Tibial artery (tissue), 4 donors: ENCODE data around the gene CXCL11.

ENCODE experiments used
- DNase-seq, 2 donors: peaks; one replicate each; pipeline ENCODE4 v3.0.0-alpha.2; 2019
- H3K27ac ChIP-seq, 2 donors: fragments of 200-600 bp; sonication (generic) in 1 of 2; 1 replicate in 1 of 2; 2 replicates in 1 of 2; pipeline ENCODE4 v1.5.1; 2018 to 2019; ENCODE audit warnings: mild to moderate bottlenecking in 1 of 2
- H3K27me3 ChIP-seq, 2 donors: fragments of 200-600 bp; sonication (generic) in 1 of 2; one replicate each; pipeline versions ENCODE4 v1.5.1 to v1.6.0; 2016 to 2019
- H3K36me3 ChIP-seq, 3 donors: fragments of 200-600 bp; sonication (generic) in 2 of 3; one replicate each; pipeline ENCODE4 v1.5.1; 2016 to 2019; ENCODE audit warnings: mild to moderate bottlenecking in 2 of 3
- H3K4me1 ChIP-seq, 4 donors: fragments of 200-600 bp; sonication (generic) in 2 of 4; 1 replicate in 3 of 4; 2 replicates in 1 of 4; pipeline ENCODE4 v1.5.1; 2016 to 2019
- H3K4me3 ChIP-seq, 2 donors: fragments of 200-600 bp; sonication (generic) in 1 of 2; 1 replicate in 1 of 2; 2 replicates in 1 of 2; pipeline ENCODE4 v1.5.1; 2018 to 2019; ENCODE audit warnings: mild to moderate bottlenecking in 2 of 2
- H3K9me3 ChIP-seq, 3 donors: fragments of 200-600 bp; sonication (generic) in 1 of 3; one replicate each; pipeline ENCODE4 v1.5.1; 2016 to 2019
- intact Hi-C: fragments of 100-400 bp; cut with DNase I; formaldehyde crosslinking; loops from one replicate; pipeline ENCODE4 v1.15.0; 2023; ENCODE audit warnings: low total_unique reads
- TF ChIP-seq, protein P1 (sequence below), 2 experiments: fragments of 200-600 bp in 1 of 2; fragments of 450-650 bp in 1 of 2; IDR thresholded peaks; one replicate each; pipeline ENCODE4 v1.5.1; 2017 to 2019; ENCODE audit warnings: antibody characterized with exemption in 2 of 2, mild to moderate bottlenecking in 1 of 2, moderate library complexity in 1 of 2

CXCL11 gene

DNA sequence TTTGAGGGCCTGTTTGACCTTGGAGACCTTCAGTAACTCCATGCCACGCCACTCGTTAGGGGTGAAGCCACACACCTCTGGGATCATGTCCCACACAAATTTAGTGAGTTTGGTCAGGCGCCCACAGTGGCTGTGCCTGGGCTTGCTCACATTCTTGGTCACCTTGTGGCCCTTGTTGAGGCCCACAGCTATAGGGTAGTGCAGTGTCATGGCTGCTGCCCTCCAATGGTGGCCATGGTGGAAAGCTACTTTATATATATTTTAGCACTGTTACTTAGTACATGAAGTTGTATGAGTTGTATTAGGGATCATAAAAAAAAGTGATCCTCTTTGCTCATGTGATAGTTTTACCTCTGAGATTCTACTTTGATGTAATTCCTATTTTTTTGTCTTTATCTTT is 985 bp upstream of the CXCL11 start:
- DNase-seq, result no peak
- H3K4me3 ChIP-seq, result no peak overlapping the region
- H3K4me1 ChIP-seq, result no peaks in the 10 kb centered on the region
- no peaks in the 10 kb centered on the region for H3K36me3 ChIP-seq
- H3K27me3 ChIP-seq, result no peaks in the 10 kb centered on the region
- H3K27ac ChIP-seq, result no peak overlapping the region
- TF ChIP-seq, protein P1, sequence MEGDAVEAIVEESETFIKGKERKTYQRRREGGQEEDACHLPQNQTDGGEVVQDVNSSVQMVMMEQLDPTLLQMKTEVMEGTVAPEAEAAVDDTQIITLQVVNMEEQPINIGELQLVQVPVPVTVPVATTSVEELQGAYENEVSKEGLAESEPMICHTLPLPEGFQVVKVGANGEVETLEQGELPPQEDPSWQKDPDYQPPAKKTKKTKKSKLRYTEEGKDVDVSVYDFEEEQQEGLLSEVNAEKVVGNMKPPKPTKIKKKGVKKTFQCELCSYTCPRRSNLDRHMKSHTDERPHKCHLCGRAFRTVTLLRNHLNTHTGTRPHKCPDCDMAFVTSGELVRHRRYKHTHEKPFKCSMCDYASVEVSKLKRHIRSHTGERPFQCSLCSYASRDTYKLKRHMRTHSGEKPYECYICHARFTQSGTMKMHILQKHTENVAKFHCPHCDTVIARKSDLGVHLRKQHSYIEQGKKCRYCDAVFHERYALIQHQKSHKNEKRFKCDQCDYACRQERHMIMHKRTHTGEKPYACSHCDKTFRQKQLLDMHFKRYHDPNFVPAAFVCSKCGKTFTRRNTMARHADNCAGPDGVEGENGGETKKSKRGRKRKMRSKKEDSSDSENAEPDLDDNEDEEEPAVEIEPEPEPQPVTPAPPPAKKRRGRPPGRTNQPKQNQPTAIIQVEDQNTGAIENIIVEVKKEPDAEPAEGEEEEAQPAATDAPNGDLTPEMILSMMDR (IDR thresholded peaks at IDR 0.05), result no peak
- intact Hi-C loops, result no loop called here
- H3K9me3 ChIP-seq, result no peaks in the 10 kb centered on the region

DNA sequence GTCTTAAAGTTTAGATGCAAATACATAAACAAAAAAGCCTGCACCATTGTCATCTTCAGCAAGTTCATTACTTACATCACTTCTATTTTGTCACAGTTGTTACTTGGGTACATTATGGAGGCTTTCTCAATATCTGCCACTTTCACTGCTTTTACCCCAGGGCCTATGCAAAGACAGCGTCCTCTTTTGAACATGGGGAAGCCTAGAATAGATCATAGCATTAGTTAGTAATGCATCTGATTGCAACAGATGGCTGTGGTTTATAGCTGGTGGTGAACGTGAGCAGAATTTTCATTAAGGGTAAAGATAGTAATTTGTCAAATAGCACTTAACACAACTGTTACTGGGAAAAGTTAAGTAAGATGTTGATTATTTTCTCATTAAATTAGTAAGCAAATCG is 729 bp downstream of the CXCL11 start:
- no peak for DNase-seq
- no peak overlapping the region for H3K27ac ChIP-seq

DNA sequence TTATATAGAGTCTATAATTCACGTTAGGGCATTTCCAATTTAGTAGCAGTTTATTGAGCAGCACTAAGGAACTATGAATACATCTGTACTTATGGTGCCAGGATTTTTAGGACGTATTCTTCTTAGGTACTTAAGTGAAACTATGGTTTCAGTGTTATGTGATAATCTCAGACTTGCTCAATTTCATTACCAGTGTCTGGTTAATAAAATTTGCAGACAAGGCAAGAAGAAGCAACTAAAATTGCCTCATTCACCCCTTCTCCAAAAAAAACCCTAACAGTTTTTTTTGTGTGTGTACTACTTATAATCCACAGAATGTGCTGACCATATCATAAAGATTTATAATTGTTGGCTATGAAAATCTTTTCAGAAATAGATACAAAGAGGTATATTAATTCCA is 6.6 kb downstream of the CXCL11 start:
- H3K36me3 ChIP-seq, result no peaks in the 10 kb centered on the region
- H3K27me3 ChIP-seq, result no peaks in the 10 kb centered on the region
- DNase-seq, result no peak
- intact Hi-C loops, result no loop called here
- H3K4me3 ChIP-seq, result no peak overlapping the region
- TF ChIP-seq, protein P1 (IDR thresholded peaks at IDR 0.05), result no peak
- peaks cover 0 to 7% (median 3%) of the 10 kb centered on the region in 4 donors for H3K4me1 ChIP-seq
- H3K27ac ChIP-seq, result no peak overlapping the region
- no peaks in the 10 kb centered on the region for H3K9me3 ChIP-seq

More for the DNA sequence above, 729 bp downstream of the CXCL11 start:
- Histone ChIP-seq H3K4me1 (no peaks in the 10 kb centered on the region), H3K27me3 (no peaks in the 10 kb centered on the region), H3K9me3 (no peaks in the 10 kb centered on the region), H3K4me3 (no peak overlapping the region), H3K36me3 (no peaks in the 10 kb centered on the region)
- TF ChIP-seq, protein P1 (IDR thresholded peaks at IDR 0.05), result no peak
- intact Hi-C loops, result no loop called here

DNA sequence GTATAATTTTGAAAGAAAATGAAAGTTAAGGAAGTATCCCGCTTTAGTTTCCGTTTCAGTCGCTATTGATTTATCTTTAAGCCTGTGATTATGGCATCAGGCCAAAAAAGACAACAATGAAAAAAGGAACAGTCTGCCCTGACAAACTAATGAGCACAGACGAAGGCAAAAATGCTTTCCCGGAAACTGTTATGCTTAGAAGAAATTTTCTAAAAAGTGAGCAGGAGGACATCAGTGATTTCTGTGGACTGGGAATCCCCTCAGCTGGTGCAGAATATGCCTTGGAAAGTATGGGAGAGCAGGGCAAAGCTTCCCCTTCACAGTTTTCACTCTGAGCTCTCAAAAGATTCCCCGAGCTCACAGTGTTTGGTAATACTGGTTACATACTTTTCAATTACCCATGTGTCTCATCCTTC is 7.5 kb downstream of the CXCL11 start:
- Histone ChIP-seq H3K36me3 (no peaks in the 10 kb centered on the region), H3K9me3 (no peaks in the 10 kb centered on the region), H3K4me3 (peak overlapping the region in 1 of 2 donors; percentile 26), H3K27me3 (no peaks in the 10 kb centered on the region), H3K4me1 (peaks cover 0 to 7% (median 3%) of the 10 kb centered on the region in 4 donors), H3K27ac (no peak overlapping the region)
- TF ChIP-seq, protein P1 (IDR thresholded peaks at IDR 0.05), result no peak
- no peak for DNase-seq
- intact Hi-C loops, result no loop called here

DNA sequence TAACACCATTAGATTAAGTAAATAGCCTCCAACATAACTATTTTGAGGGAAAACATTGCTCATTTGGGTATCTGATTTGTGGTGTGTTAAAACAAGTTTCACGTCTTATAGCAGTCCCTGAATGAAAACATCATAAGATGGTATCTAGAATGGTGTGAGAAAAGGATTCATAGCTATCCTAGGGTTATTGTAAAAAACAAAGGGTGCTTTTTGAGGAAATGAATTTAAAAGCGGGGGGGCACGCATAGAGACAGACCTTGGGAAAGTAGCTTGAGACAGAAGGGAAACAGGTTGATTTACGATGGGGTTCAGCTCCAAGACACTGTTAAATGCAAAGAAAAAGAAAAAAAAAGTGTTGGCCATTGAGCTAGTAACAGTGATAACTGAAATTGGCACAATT is 11.8 kb downstream of the CXCL11 start:
- Histone ChIP-seq H3K27ac (no peak overlapping the region), H3K27me3 (no peaks in the 10 kb centered on the region), H3K4me3 (no peak overlapping the region), H3K9me3 (no peaks in the 10 kb centered on the region), H3K36me3 (no peaks in the 10 kb centered on the region), H3K4me1 (peaks cover 0 to 7% (median 3%) of the 10 kb centered on the region in 4 donors)
- DNase-seq, result no peak
- intact Hi-C loops, result no loop called here
- TF ChIP-seq, protein P1 (IDR thresholded peaks at IDR 0.05), result no peak

DNA sequence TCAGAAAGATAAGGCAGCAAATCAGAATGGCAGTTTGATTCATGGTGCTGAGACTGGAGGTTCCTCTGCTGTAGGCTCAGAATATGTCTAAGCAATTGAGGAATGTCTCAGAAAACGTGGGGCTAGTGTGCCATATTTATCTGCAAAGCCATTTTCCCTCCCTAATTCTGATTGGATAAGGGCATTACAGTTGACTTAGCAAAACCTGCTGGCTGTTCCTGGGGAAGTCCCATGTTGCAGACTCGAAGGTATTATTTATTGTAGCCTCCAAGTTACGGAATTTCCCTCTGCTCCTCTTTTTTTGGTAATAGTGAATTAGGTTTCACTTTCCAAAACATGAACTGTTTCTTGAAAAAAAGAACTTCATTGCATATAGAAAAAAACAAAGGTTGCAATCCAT is 12.5 kb downstream of the CXCL11 start, which contains the start of gene CXCL10:
TSS of gene CXCL10 (minus strand) at position 109 of the 400 bp plus-strand sequence. CDS start at position 43, 66 bp downstream.
- intact Hi-C loops, result no loop called here
- H3K4me3 ChIP-seq, result no peak within 1 kb of the TSS
- H3K9me3 ChIP-seq, result no peaks in the 10 kb centered on the region
- no peak for DNase-seq
- H3K27me3 ChIP-seq, result no peaks in the 10 kb centered on the region
- H3K27ac ChIP-seq, result no peak within 1 kb of the TSS
- H3K36me3 ChIP-seq, result no peaks in the 10 kb centered on the region
- H3K4me1 ChIP-seq, result peaks cover 0 to 3% (median under 1%) of the 10 kb centered on the region in 4 donors
- TF ChIP-seq, protein P1 (IDR thresholded peaks at IDR 0.05), result no peak
